ENCODE data around the gene EML4. TPM values are rescaled to one million over a fixed set of nuclear protein-coding genes. Genes with fewer than 3 reads are reported as not detected.

The EML4 gene
- total RNA-seq, 1 experiment from 2014 or later: 37.1 TPM

DNA sequence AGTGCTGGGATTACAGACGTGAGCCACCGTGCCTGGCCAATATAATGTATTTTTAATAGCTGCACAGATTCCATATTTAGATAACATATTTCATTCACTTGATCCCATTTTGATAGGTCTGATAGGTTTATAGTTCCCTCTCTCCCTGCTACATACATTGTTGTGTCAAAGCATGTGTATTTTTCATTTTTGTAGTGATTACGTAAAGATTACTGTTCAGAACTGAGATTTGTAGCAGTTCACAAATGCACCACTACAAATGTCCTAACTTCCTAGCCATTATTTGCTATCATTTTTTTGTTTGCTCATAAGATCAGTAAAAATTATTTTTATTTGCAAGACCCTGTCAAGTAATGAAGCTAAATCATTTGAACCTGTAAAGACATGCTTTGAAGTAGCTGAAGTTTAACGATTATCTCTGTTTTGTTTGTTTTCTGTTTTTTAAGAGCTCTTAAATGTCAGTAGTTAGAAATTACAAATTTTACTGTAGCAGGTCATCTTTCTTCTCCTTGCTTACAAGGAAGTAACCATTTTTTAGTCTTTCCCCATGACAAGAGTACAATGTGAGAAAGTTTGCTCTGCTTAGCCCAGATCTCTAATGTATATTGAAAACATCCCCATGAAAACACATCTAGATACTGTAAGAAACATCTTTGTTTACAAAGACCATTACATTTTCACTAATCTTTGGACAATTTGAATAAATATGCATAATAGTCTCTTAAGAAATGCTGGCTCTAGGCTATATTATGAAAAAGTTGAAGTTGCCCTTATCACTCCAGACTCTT is 54.1 kb downstream of the EML4 start:
- no peak for DNase-seq (ENCODE audit: low read depth)

DNA sequence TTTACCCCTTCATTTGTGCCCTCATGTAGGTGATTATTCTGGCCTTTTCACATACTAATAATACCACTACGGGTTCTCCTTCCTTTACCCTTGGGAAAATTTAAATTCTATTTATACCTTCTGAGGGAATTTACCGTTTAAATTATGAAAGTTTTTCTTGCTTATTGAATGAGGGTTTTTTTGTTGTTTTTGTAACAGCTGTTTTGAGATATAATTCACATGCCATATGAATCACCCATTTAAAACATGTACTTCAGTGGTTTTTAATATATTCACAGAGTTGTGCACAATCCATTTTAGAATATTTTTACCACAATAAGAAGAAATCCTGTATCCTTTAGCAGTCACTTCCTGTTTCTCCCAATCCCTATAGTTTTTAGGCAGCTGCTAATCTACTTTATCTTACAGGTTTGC is 54.7 kb downstream of the EML4 start:
- no peak for DNase-seq (ENCODE audit: low read depth)

DNA sequence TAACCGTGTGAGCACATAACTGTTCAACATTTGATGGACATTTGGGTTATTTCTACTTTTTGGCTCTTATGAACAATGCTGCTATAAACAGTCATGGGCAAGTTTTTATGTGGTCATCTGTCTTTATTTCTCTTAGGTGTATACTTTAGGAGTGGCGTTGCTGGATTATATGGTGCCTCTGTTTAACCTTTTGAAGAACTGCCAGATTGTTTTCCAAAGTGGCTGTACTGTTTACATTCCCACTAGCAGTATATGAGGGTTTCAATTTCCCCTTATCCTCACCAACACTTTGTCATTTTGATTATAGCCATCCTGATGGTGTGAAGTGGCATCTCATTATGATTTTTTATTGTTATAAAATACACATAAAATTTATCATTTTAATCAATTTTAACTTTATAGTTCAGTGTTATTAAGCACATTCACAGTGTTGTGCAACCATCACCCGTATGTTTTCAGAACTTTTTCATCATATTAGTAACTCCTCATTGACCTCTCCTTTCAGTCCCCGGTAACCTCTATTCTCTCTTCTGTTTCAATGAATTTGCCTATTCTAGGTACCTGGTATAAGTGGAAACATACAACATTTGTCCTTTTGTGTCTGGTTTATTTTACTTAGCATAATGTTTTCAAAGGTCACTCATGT is 55.4 kb downstream of the EML4 start:
- no peak for DNase-seq (ENCODE audit: low read depth)

GRCh38 chr2:42225573-42225972 is 56.4 kb downstream of the EML4 start:
- DNase-seq (ENCODE audit: low read depth): no peak

GRCh38 chr2:42227491-42227890 is 58.3 kb downstream of the EML4 start:
- DNase-seq (ENCODE audit: low read depth): no peak

GRCh38 chr2:42228101-42228500 is 58.9 kb downstream of the EML4 start:
- no peak for DNase-seq (ENCODE audit: low read depth)

- no peak for DNase-seq (ENCODE audit: low read depth)
Measured at GRCh38 chr2:42229949-42230348, 60.8 kb downstream of the EML4 start.

- no peak for DNase-seq (ENCODE audit: low read depth)
Measured at GRCh38 chr2:42230891-42231290, 61.7 kb downstream of the EML4 start.

DNA sequence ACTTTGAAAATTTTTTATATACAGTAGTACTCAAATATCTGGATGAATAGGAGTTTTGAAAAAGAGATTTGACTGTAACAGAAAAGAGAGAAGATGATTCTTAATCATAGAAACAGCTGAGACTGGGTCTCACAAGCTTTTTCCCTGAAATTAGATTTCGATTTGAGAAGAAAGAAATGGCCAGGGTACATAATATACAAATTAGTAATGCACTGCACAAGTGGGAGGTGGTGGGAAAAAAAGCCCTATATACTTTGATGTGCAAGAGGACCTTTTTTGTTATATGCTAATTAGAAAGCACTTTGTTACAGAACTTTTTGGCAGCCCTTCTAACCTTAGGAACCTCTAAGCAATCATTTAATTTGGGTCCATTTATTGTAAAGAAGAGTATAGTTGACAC is 62.9 kb downstream of the EML4 start:
- no peak for DNase-seq (ENCODE audit: low read depth)

GRCh38 chr2:42233976-42234441 is 64.9 kb downstream of the EML4 start:
- DNase-seq (ENCODE audit: low read depth): no peak

GRCh38 chr2:42236911-42237310 is 67.8 kb downstream of the EML4 start:
- DNase-seq (ENCODE audit: low read depth): no peak

- peak; percentile 15 for DNase-seq (ENCODE audit: low read depth)
Measured at GRCh38 chr2:42238644-42239288, 69.6 kb downstream of the EML4 start.

- no peak for DNase-seq (ENCODE audit: low read depth)
Measured at GRCh38 chr2:42239289-42239661, 70.1 kb downstream of the EML4 start.

GRCh38 chr2:42239811-42240210 is 70.7 kb downstream of the EML4 start:
- no peak for DNase-seq (ENCODE audit: low read depth)

GRCh38 chr2:42241517-42241916 is 72.4 kb downstream of the EML4 start:
- no peak for DNase-seq (ENCODE audit: low read depth)

DNA sequence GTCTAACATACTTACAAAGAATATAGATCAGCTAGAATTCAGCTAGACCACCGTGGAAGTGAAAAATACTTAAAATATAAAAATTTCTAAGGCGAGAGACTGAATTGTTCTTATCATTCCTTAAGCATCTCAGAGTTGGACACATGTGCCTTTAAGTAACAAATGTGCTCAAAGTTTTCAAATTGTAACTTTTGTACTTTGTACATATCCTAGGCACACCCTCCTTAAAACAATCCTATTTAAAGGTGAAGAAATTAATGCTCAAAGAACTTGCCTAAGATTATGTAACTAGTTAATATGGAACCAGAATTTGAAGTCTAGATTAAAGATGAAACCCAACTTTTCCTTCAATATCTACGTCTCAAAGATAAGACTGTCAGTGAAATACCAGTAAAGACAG is 74.1 kb downstream of the EML4 start:
- DNase-seq (ENCODE audit: low read depth): no peak

- DNase-seq (ENCODE audit: low read depth): no peak
Measured at GRCh38 chr2:42244520-42244919, 75.4 kb downstream of the EML4 start.

DNA sequence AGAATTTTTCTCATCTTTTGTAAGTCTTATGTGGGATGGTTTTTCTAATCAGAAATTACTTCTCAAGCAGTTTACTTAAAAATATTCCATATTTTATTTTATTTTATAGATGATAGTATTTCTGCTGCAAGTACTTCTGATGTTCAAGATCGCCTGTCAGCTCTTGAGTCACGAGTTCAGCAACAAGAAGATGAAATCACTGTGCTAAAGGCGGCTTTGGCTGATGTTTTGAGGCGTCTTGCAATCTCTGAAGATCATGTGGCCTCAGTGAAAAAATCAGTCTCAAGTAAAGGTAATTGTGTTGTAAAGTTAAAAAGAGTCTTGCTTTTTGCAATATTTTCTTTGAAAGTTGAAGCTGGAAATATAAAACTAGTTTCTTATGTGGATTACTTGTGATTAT is 76.2 kb downstream of the EML4 start:
- no peak for DNase-seq (ENCODE audit: low read depth)

DNA sequence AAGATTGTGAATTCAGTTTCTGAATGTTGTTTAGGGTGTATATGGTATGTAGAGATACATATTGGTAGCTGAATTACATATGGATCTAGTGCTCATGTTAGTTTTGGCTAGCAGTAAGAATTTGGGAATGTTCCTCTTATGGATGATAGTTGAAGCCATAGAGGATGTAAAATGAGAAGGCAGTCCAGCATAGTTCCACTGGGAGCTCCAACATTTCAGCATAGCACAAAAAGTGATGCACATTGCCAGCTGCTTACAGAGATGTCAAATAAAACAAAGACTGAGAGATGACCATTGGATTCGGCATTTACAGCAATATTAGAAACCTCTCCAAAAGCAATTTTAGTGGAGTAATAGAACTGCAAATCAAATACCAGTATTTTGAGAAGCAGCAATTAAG is 77.4 kb downstream of the EML4 start:
- no peak for DNase-seq (ENCODE audit: low read depth)

DNA sequence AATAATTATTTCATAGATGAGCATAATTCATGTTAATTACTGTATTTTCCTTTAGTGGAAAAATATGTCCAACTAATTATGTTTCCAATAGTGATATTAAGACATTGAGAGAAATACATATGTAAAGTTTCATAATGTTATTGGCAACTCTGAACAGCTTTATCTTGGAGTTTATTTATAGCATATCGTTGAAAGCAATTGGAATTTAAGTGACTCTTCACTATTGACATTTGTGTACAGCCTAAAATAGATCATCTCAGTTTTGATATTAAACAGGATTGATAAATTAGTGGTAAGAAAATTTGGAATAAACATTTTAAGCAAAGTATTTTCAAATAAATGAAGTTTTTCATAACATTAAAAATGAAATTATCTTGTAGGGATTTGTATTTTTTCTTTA is 79.7 kb downstream of the EML4 start:
- no peak for DNase-seq (ENCODE audit: low read depth)

GRCh38 chr2:42249284-42249683 is 80.1 kb downstream of the EML4 start:
- no peak for DNase-seq (ENCODE audit: low read depth)

DNA sequence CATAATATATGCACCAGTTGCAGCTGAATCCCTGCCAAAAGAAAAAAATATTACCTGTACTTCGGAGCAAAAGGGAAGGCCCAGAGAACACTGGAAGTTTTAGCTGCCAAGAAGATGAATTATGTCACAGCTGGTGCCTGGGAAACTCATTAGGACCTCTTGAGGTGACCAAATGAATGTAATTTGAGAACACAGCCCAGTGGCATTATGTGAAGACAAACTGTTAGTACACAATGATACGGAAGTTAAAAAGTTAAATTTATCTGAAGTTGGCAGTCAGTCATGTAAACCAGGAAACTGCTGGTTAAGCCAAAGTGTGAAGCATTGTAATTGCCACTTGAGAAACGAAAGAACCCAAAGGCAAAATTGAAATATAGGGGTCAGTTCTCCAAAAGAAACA is 80.7 kb downstream of the EML4 start:
- DNase-seq (ENCODE audit: low read depth): no peak

- DNase-seq (ENCODE audit: low read depth): no peak
Measured at GRCh38 chr2:42250925-42251324, 81.8 kb downstream of the EML4 start.

Measured in RPMI7951 (cell line).